ENCODE measurements around the gene MYZAP. TPM values are rescaled to one million over a fixed set of nuclear protein-coding genes. Genes with fewer than 3 reads are reported as not detected.

MYZAP gene
- total RNA-seq, 1 experiment from 2014 or later, result 1.4 TPM

Other genes with a start within 250 kb of the MYZAP start
- gene CGNL1, start 215.4 kb upstream of the MYZAP start, total RNA-seq (2014; rRNA removed; shearing (Covaris generic)), result 0.30 and 0.34 TPM in 2 replicates
- 89.0 and 302 TPM in 2 replicates for gene POLR2M, start 114.8 kb downstream of the MYZAP start, total RNA-seq (2014; rRNA removed; shearing (Covaris generic))

Measured in Daoy (cell line).